Transverse colon (tissue), 4 donors: ENCODE results near the gene UTP18. TPM values are rescaled to one million over a fixed set of nuclear protein-coding genes. Genes with fewer than 3 reads are reported as not detected.
A peak's percentile ranks its signal among the peaks of the same experiment; 100 is the strongest.

Source experiments
- DNase-seq: peaks from one replicate; pipeline ENCODE4 v3.0.0-alpha.2; 2019
- H3K27ac ChIP-seq, 4 donors: fragments of 200-600 bp; sonication (generic); 2 replicates each; pipeline ENCODE4 v1.5.1; 2016 to 2018; ENCODE audit warnings: inconsistent platforms in 4 of 4
- H3K27me3 ChIP-seq: fragments of 200-600 bp; sonication (generic); 2 replicates; pipeline ENCODE4 v1.5.1; 2017; ENCODE audit warnings: inconsistent platforms
- H3K36me3 ChIP-seq, 4 donors: fragments of 200-600 bp; sonication (generic); 2 replicates each; pipeline ENCODE4 v1.5.1; 2017 to 2019; ENCODE audit warnings: inconsistent platforms in 4 of 4
- H3K4me1 ChIP-seq, 4 donors: fragments of 200-600 bp; sonication (generic); 2 replicates each; pipeline ENCODE4 v1.5.1; 2017 to 2020; ENCODE audit warnings: inconsistent platforms in 4 of 4
- H3K4me3 ChIP-seq, 4 donors: fragments of 200-600 bp; sonication (generic); 1 replicate in 1 of 4; 2 replicates in 3 of 4; pipeline versions ENCODE4 v1.5.1 to v1.6.1; 2017 to 2019; ENCODE audit warnings: inconsistent platforms in 4 of 4
- H3K9me3 ChIP-seq, 2 donors: fragments of 200-600 bp; sonication (generic); 2 replicates each; pipeline ENCODE4 v1.5.1; 2017 to 2019; ENCODE audit warnings: inconsistent platforms in 2 of 2
- EP300 ChIP-seq: sonication (generic); formaldehyde crosslinking; IDR thresholded peaks from one replicate; pipeline ENCODE4 v1.6.1; 2017; ENCODE audit warnings: antibody characterized with exemption, low read depth
- POLR2A ChIP-seq: fragments of 450-650 bp; IDR thresholded peaks from one replicate; pipeline ENCODE4 v1.6.1; 2016; ENCODE audit warnings: antibody characterized with exemption, mild to moderate bottlenecking, moderate library complexity
- POLR2AphosphoS5 ChIP-seq, 3 donors: sonication (generic); formaldehyde crosslinking; IDR thresholded peaks; one replicate each; pipeline ENCODE4 v1.6.1; 2016; ENCODE audit warnings: antibody characterized with exemption in 3 of 3
- whole genome bisulfite sequencing, 2 donors: methylation state at CpG; one replicate each; pipeline ENCODE4 v1.1.5; 2018; ENCODE audit warnings: low coverage in 1 of 2; 5-methylcytosine and 5-hydroxymethylcytosine counted together
- in situ Hi-C, 4 donors: fragments of 200-750 bp; cut with MboI; loops; one replicate each; pipeline versions ENCODE4 v1.15.0 to v1.15.1; 2017; ENCODE audit warnings: low sequenced_read_pairs in 3 of 4, low pct_ligation_motif_present in 1 of 4, low pct_unique_long_range_greater_than_20kb in 1 of 4
- intact Hi-C: fragments of 100-400 bp; cut with DNase I; formaldehyde crosslinking; loops from one replicate; pipeline ENCODE4 v1.15.1; 2023; ENCODE audit warnings: low total_unique reads
- total RNA-seq, 4 donors: library from RNA; depleted of rRNA; stranded (reverse); fragments of >200 nt; gene quantifications; one replicate each; pipeline ENCODE4 v1.1.0, GENCODE V29; 2016
- TF ChIP-seq, protein P1 (sequence below), 5 experiments: fragments of 200-600 bp in 3 of 5; fragments of 450-650 bp in 2 of 5; sonication (generic) in 3 of 5; IDR thresholded peaks; 1 replicate in 2 of 5; 2 replicates in 3 of 5; pipeline ENCODE4 v1.5.1; 2016 to 2017; ENCODE audit warnings: antibody characterized with exemption in 5 of 5, inconsistent platforms in 3 of 5, mild to moderate bottlenecking in 2 of 5, moderate library complexity in 1 of 5

The UTP18 gene
- total RNA-seq, 4 donors from 2014 or later = 13.1 to 33.0 (median 18.8) TPM

DNA sequence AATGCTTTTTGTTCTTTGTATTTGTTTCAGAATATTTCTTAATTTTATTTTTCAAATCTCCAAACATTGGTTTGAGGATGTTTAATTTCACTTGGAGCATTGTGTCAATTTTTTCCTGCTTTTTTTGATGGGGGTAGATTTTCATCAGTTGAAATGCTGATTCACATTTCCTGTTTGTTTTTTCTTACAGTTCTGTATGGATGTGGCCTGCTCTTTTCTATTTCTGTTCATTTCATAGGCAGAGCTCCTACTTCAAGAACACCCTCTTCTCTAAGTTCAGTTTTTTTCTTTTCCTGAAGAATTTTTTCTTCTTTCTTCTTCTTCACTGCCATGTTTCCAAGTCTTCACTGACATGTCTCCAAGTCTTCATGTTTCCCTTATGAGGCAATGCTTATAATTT lies 9.3 kb upstream of the UTP18 start:
- Histone ChIP-seq H3K36me3 (peaks cover 0 to 11% (median 0%) of the 10 kb centered on the region in 4 donors), H3K27me3 (no peaks in the 10 kb centered on the region), H3K4me1 (peaks cover 0 to 12% (median 4%) of the 10 kb centered on the region in 4 donors), H3K9me3 (no peaks in the 10 kb centered on the region), H3K27ac (no peak overlapping the region), H3K4me3 (no peak overlapping the region)
- in situ Hi-C loops = no loop called here
- intact Hi-C loops = no loop called here
- no peak for DNase-seq
- TF ChIP-seq, protein P1, sequence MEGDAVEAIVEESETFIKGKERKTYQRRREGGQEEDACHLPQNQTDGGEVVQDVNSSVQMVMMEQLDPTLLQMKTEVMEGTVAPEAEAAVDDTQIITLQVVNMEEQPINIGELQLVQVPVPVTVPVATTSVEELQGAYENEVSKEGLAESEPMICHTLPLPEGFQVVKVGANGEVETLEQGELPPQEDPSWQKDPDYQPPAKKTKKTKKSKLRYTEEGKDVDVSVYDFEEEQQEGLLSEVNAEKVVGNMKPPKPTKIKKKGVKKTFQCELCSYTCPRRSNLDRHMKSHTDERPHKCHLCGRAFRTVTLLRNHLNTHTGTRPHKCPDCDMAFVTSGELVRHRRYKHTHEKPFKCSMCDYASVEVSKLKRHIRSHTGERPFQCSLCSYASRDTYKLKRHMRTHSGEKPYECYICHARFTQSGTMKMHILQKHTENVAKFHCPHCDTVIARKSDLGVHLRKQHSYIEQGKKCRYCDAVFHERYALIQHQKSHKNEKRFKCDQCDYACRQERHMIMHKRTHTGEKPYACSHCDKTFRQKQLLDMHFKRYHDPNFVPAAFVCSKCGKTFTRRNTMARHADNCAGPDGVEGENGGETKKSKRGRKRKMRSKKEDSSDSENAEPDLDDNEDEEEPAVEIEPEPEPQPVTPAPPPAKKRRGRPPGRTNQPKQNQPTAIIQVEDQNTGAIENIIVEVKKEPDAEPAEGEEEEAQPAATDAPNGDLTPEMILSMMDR (IDR thresholded peaks at IDR 0.05) = no peak
- TF ChIP-seq POLR2AphosphoS5 (IDR thresholded peaks at IDR 0.05) = no peak
- TF ChIP-seq POLR2A = no peak
- no peak for TF ChIP-seq EP300

DNA sequence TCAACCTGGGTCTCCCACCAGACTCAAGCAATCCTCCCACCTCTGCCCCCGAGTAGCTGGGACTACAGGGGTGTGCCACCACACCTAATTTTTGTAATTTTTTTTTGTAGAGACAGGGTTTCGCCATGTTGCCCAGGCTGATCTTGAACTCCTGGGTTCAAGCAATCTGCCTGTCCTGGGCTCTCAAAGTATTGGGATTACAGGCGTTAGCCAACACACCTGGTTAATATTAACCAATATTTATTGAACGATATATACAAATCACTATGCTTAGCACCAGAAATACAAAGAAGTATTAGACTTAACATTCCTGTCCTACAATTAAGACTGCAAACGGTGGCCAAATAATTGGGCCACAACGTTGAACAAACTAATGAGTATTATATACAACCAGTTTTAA lies 4.7 kb upstream of the UTP18 start:
- in situ Hi-C loops (no loop called here), intact Hi-C loops (no loop called here)
- H3K27ac ChIP-seq = no peak overlapping the region
- peaks cover 0 to 11% (median 0%) of the 10 kb centered on the region in 4 donors for H3K36me3 ChIP-seq
- 42 to 75% methylated on average over 2 to 6 of the region's 6 CpGs for WGBS, 2 donors
- no peaks in the 10 kb centered on the region for H3K9me3 ChIP-seq
- no peak overlapping the region for H3K4me3 ChIP-seq
- no peaks in the 10 kb centered on the region for H3K27me3 ChIP-seq
- TF ChIP-seq, protein P1 (IDR thresholded peaks at IDR 0.05) = no peak
- TF ChIP-seq POLR2A (no peak), EP300 (no peak), POLR2AphosphoS5 (IDR thresholded peaks at IDR 0.05) (no peak)
- H3K4me1 ChIP-seq = peaks cover 0 to 43% (median 19%) of the 10 kb centered on the region in 4 donors
- no peak for DNase-seq

DNA sequence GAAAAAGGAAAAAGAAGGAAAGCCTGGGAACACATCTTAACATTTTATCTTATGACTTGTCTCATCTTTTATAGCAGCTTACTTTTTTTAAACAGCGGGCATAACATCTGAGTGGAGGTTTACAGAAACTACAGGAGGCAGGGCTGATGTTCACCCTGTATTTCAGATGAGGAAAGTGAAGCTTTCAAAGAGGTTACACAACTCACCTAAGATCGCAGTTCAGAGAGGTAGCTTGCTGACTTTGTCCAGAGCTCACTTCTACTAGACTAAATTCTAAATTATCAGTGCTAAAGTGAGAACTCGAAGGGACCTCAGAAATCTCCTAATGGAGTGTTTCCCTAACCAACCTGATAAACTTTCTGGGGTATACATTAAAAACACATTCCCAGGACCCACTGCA lies 4.2 kb upstream of the UTP18 start:
- H3K4me1 ChIP-seq = peaks cover 0 to 43% (median 20%) of the 10 kb centered on the region in 4 donors
- H3K9me3 ChIP-seq = no peaks in the 10 kb centered on the region
- no peak overlapping the region for H3K4me3 ChIP-seq
- 81 to 89% methylated on average over 2 to 3 of the region's 3 CpGs for WGBS, 2 donors
- TF ChIP-seq EP300 (no peak), POLR2AphosphoS5 (IDR thresholded peaks at IDR 0.05) (no peak), POLR2A (no peak)
- TF ChIP-seq, protein P1 (IDR thresholded peaks at IDR 0.05) = no peak
- H3K27me3 ChIP-seq = no peaks in the 10 kb centered on the region
- in situ Hi-C loops = no loop called here
- peaks cover 0 to 11% (median 0%) of the 10 kb centered on the region in 4 donors for H3K36me3 ChIP-seq
- no peak for DNase-seq
- intact Hi-C loops = no loop called here
- H3K27ac ChIP-seq = no peak overlapping the region

DNA sequence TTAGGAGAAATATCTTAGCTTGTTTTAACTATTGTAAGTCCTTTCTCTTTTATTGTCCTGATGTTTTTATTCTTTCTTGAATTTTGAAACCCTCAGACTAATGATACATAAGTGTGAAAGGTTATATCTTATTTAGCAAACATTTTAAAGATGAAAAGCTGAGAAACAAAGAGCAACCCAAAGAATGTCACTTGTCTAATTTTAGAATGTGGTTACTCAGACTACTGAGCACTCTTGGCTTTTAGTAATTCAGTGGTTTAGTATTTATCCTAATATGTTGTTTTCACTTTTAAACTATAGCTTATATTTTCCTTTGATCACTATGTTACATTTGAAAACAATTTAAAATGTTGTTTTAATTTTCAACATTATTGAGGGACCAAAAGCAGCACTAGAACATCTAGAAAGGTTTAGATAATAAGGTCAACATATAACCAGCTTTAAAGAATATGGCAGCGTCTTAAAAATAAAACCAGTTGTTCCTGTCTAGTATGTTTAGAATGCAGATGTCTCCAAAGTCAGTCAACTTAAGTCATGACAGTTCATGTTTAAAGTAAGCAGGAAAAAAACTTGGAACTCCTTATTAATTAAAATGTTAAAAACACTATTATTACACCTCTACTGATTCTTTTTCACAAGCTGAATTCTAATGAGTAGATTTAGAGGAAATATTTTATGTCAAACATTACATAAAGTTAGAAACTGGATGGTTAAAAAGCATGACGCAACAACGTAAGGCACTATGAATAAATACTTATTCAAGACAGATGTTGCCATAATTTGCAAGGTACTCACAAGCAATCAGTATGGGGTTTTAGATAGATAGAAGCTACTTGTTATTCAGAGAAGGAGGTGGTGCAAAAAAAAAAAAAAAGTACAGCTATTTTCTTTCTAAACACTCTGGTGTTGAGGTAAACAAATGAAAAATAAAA lies 2.9 kb upstream of the UTP18 start:
- in situ Hi-C loops (no loop called here), intact Hi-C loops (no loop called here)
- Histone ChIP-seq H3K9me3 (no peaks in the 10 kb centered on the region), H3K4me3 (no peak overlapping the region), H3K4me1 (peaks cover 0 to 55% (median 30%) of the 10 kb centered on the region in 4 donors), H3K27ac (peak overlapping the region in 1 of 4 donors; percentile 99), H3K27me3 (no peaks in the 10 kb centered on the region), H3K36me3 (peaks cover 0 to 11% (median 0%) of the 10 kb centered on the region in 4 donors)
- no peak for DNase-seq
- 71 to 75% methylated on average over 3 of the region's 3 CpGs for WGBS, 2 donors
- TF ChIP-seq, protein P1 (IDR thresholded peaks at IDR 0.05) = no peak
- no peak for TF ChIP-seq EP300
- no peak for TF ChIP-seq POLR2AphosphoS5 (IDR thresholded peaks at IDR 0.05)
- no peak for TF ChIP-seq POLR2A
